ENCODE data around the gene LRIG1. TPM values are rescaled to one million over a fixed set of nuclear protein-coding genes. Genes with fewer than 3 reads are reported as not detected.

Gene LRIG1
- total and polyA plus RNA-seq, 2 donors: 23.4 to 29.2 TPM

- no peaks in the 10 kb centered on the region for H3K36me3 ChIP-seq (ENCODE audit: insufficient read depth)
- 96% methylated on average over 5 of the region's 5 CpGs for WGBS
- no peak overlapping the region for H3K4me3 ChIP-seq (ENCODE audit: low read depth, low read length)
- H3K27ac ChIP-seq (ENCODE audit: low read depth): no peak overlapping the region
- no peaks in the 10 kb centered on the region for H3K4me1 ChIP-seq (ENCODE audit: insufficient read depth)
- DNase-seq (ENCODE audit: extremely low spot score): no peak
Observed at GRCh38 chr3:66414846-66415245, 86.0 kb downstream of the LRIG1 start.

GRCh38 chr3:66413151-66413751 is 87.6 kb downstream of the LRIG1 start:
- no peaks in the 10 kb centered on the region for H3K36me3 ChIP-seq (ENCODE audit: insufficient read depth)
- no peak for DNase-seq (ENCODE audit: extremely low spot score)
- no peak overlapping the region for H3K4me3 ChIP-seq (ENCODE audit: low read depth, low read length)
- no peaks in the 10 kb centered on the region for H3K4me1 ChIP-seq (ENCODE audit: insufficient read depth)
- H3K27ac ChIP-seq (ENCODE audit: low read depth): no peak overlapping the region
- WGBS: 96% methylated on average over 7 of the region's 7 CpGs

GRCh38 chr3:66411961-66412887 is 88.6 kb downstream of the LRIG1 start:
- no peak overlapping the region for H3K4me3 ChIP-seq (ENCODE audit: low read depth, low read length)
- WGBS: 91% methylated on average over 24 of the region's 24 CpGs
- H3K27ac ChIP-seq (ENCODE audit: low read depth): no peak overlapping the region
- DNase-seq (ENCODE audit: extremely low spot score): no peak
- H3K4me1 ChIP-seq (ENCODE audit: insufficient read depth): no peaks in the 10 kb centered on the region
- H3K36me3 ChIP-seq (ENCODE audit: insufficient read depth): no peaks in the 10 kb centered on the region

GRCh38 chr3:66411474-66411873 is 89.3 kb downstream of the LRIG1 start:
- DNase-seq (ENCODE audit: extremely low spot score): no peak
- H3K36me3 ChIP-seq (ENCODE audit: insufficient read depth): no peaks in the 10 kb centered on the region
- WGBS: 79% methylated on average over 8 of the region's 8 CpGs
- no peak overlapping the region for H3K27ac ChIP-seq (ENCODE audit: low read depth)
- H3K4me1 ChIP-seq (ENCODE audit: insufficient read depth): no peaks in the 10 kb centered on the region
- H3K4me3 ChIP-seq (ENCODE audit: low read depth, low read length): no peak overlapping the region

GRCh38 chr3:66410976-66411375 is 89.8 kb downstream of the LRIG1 start:
- Histone ChIP-seq H3K4me1 (ENCODE audit: insufficient read depth) (no peaks in the 10 kb centered on the region), H3K36me3 (ENCODE audit: insufficient read depth) (no peaks in the 10 kb centered on the region)

GRCh38 chr3:66409771-66410754 is 90.8 kb downstream of the LRIG1 start:
- Histone ChIP-seq H3K36me3 (ENCODE audit: insufficient read depth) (no peaks in the 10 kb centered on the region), H3K27ac (ENCODE audit: low read depth) (no peak overlapping the region), H3K4me1 (ENCODE audit: insufficient read depth) (no peaks in the 10 kb centered on the region), H3K4me3 (ENCODE audit: low read depth, low read length) (no peak overlapping the region)
- WGBS: 96% methylated on average over 24 of the region's 24 CpGs
- no peak for DNase-seq (ENCODE audit: extremely low spot score)

More at GRCh38 chr3:66410976-66411375, 89.8 kb downstream of the LRIG1 start:
- 96% methylated on average over 7 of the region's 7 CpGs for WGBS
- DNase-seq (ENCODE audit: extremely low spot score): no peak
- Histone ChIP-seq H3K27ac (ENCODE audit: low read depth) (no peak overlapping the region), H3K4me3 (ENCODE audit: low read depth, low read length) (no peak overlapping the region)

- no peaks in the 10 kb centered on the region for H3K4me1 ChIP-seq (ENCODE audit: insufficient read depth)
- no peak overlapping the region for H3K27ac ChIP-seq (ENCODE audit: low read depth)
- H3K4me3 ChIP-seq (ENCODE audit: low read depth, low read length): no peak overlapping the region
- WGBS: 72% methylated on average over 14 of the region's 14 CpGs
- no peak for DNase-seq (ENCODE audit: extremely low spot score)
- H3K36me3 ChIP-seq (ENCODE audit: insufficient read depth): no peaks in the 10 kb centered on the region
Observed at GRCh38 chr3:66407611-66408218, 93.1 kb downstream of the LRIG1 start.

DNA sequence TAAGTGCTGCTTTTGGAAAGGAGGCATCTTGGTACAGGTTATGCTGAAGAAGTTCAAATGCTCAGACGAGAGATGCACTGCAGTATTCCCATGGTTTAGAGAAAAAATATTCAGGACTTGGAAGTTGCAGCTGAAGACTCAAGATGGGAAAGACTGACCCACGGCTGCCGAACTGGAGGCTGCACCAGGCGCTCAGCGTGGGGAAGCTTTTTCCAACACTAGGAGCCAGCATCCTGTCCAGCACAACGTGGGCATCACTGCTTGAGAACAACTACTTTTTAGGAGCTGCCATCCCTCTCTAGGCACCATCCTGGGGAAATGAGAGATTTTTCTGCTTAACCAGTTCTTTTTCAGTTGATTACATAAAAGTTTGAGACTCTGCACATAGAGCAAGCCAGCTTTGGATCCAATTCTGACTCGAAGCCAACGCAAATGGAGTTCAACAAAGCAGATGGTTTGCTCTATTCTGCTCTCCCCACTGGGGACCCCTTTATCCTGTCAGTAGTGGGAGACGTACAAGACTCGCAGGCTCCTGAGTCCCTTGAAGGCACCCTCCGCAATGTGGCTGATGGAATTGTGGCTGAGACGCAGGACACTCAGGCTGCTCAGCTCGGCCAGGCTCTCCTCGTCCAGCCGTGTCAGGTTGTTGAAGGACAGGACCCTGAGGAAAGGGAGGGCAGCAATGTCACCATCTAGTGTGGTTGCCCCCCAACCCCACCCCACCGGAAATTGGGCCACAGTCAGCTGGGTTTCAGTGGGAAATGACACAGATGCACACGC is 93.8 kb downstream of the LRIG1 start:
- 83% methylated on average over 17 of the region's 17 CpGs for WGBS
- Histone ChIP-seq H3K4me1 (ENCODE audit: insufficient read depth) (no peaks in the 10 kb centered on the region), H3K4me3 (ENCODE audit: low read depth, low read length) (no peak overlapping the region), H3K36me3 (ENCODE audit: insufficient read depth) (no peaks in the 10 kb centered on the region), H3K27ac (ENCODE audit: low read depth) (no peak overlapping the region)
- no peak for DNase-seq (ENCODE audit: extremely low spot score)

DNA sequence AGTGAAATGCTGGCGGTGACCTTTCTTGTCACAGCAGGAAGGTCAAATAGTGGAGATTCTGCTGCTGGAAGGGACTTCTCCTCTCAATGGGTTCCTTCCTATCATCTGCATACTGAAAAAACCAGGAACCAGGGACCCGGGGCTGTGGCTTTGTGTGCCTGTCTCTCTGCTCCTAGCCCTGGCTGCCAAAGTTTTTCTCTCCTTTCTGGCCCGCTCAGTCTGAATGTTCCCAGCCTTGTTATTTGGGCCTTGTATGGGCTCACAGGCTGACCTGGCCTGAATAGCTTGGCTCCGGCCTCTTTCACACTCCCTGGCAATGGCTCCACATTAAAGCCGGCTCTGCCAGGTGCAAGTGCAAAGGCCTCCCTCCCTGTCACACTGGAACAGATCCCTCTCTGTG is 94.7 kb downstream of the LRIG1 start:
- 84% methylated on average over 5 of the region's 5 CpGs for WGBS
- Histone ChIP-seq H3K36me3 (ENCODE audit: insufficient read depth) (no peaks in the 10 kb centered on the region), H3K4me1 (ENCODE audit: insufficient read depth) (no peaks in the 10 kb centered on the region), H3K27ac (ENCODE audit: low read depth) (no peak overlapping the region), H3K4me3 (ENCODE audit: low read depth, low read length) (no peak overlapping the region)
- no peak for DNase-seq (ENCODE audit: extremely low spot score)

DNA sequence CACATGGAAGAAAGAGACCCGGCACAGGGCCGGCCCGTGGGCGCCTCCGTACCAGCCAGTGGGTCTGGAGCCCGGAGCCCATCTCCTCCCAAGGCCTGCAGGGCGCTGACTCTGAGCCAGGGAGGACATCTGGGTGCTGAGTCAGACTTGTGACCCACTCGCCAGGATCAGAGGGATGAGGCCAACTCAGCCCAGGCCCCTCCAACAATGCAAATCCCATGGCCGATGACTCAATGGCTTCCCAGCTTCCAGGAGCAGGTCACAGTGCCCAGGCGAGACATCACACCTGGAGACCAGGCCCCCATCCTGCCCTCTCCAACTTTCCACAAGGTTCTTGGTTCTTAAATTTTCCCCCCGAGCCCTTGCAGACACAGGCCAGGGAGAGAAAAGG is 95.1 kb downstream of the LRIG1 start:
- no peak overlapping the region for H3K27ac ChIP-seq (ENCODE audit: low read depth)
- WGBS: 88% methylated on average over 11 of the region's 11 CpGs
- H3K4me1 ChIP-seq (ENCODE audit: insufficient read depth): no peaks in the 10 kb centered on the region
- no peak for DNase-seq (ENCODE audit: extremely low spot score)
- H3K36me3 ChIP-seq (ENCODE audit: insufficient read depth): no peaks in the 10 kb centered on the region
- no peak overlapping the region for H3K4me3 ChIP-seq (ENCODE audit: low read depth, low read length)

DNA sequence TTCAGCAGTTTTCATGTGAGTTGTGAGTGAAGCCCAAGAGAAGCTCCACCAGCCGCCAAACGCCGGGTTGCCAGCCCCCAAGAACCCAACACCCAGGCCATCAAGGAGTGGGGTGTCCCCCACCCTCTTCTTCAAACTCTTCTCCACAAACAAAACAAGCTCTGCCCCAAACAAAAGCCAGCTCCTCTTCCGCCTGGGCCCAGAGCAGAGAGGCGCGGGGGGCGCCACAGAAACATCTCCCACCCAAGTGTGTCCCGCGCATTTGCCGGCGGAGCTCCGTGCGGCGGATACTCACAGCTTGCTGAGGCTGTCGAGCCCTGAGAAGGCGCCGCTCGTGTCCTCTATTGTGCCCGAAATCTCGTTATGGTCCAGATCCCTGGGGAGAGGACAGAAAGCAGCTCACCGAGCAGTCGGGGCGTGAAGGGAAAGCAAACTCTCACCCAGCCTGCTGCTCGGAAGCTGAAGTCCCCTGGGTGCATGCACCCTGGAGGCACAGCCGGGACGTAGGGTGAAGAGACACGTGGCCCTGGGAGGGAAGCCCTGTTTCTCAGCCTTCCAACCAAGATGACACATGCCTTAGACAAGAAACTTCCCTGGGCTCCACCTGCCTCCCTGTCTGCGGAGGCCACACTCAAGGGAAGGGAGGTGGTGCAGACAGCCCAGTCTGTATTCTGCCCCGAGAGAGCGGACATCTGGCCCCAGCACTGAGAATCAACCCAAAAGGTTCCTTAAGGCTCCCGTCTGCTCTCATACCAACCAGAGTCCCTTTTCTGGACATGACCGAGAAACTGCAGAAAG is 95.7 kb downstream of the LRIG1 start:
- no peak for DNase-seq (ENCODE audit: extremely low spot score)
- 96% methylated on average over 32 of the region's 32 CpGs for WGBS
- Histone ChIP-seq H3K4me3 (ENCODE audit: low read depth, low read length) (no peak overlapping the region), H3K27ac (ENCODE audit: low read depth) (no peak overlapping the region), H3K4me1 (ENCODE audit: insufficient read depth) (no peaks in the 10 kb centered on the region), H3K36me3 (ENCODE audit: insufficient read depth) (no peaks in the 10 kb centered on the region)

GRCh38 chr3:66404197-66404596 is 96.6 kb downstream of the LRIG1 start:
- H3K27ac ChIP-seq (ENCODE audit: low read depth): no peak overlapping the region
- no peak overlapping the region for H3K4me3 ChIP-seq (ENCODE audit: low read depth, low read length)
- H3K4me1 ChIP-seq (ENCODE audit: insufficient read depth): no peaks in the 10 kb centered on the region
- H3K36me3 ChIP-seq (ENCODE audit: insufficient read depth): no peaks in the 10 kb centered on the region
- WGBS: 70% methylated on average over 15 of the region's 15 CpGs
- no peak for DNase-seq (ENCODE audit: extremely low spot score)
